IgD-negative memory B cell (primary cell): ENCODE measurements around the gene L2HGDH. TPM values are rescaled to one million over a fixed set of nuclear protein-coding genes. Genes with fewer than 3 reads are reported as not detected.

ENCODE experiments used
- H3K27ac Mint-ChIP-seq, 3 donors: one replicate each; pipeline ENCODE4 v1.8.0; 2020 to 2022; ENCODE audit warnings: mild to moderate bottlenecking in 3 of 3, mixed read lengths in 3 of 3, moderate library complexity in 1 of 3
- H3K27me3 Mint-ChIP-seq: one replicate; pipeline ENCODE4 v1.8.0; 2021; ENCODE audit warnings: mixed read lengths
- H3K36me3 Mint-ChIP-seq: one replicate; pipeline ENCODE4 v1.8.0; 2020; ENCODE audit warnings: mild to moderate bottlenecking, mixed read lengths
- H3K4me1 Mint-ChIP-seq, 3 donors: one replicate each; pipeline ENCODE4 v1.8.0; 2020 to 2022; ENCODE audit warnings: mixed read lengths in 3 of 3, mild to moderate bottlenecking in 1 of 3
- H3K4me3 Mint-ChIP-seq, 4 donors: one replicate each; pipeline ENCODE4 v1.8.0; 2020 to 2022; ENCODE audit warnings: mild to moderate bottlenecking in 4 of 4, mixed read lengths in 4 of 4, moderate library complexity in 3 of 4
- H3K9me3 Mint-ChIP-seq, 3 donors: one replicate each; pipeline ENCODE4 v1.8.0; 2020 to 2021; ENCODE audit warnings: mixed read lengths in 3 of 3, mild to moderate bottlenecking in 1 of 3
- polyA plus RNA-seq: library from polyadenylated mRNA; unstranded; fragments of 300-500 nt; fragmentation: Illumina TruSeq; gene quantifications from one replicate; pipeline ENCODE4 v1.2.3, GENCODE V29; 2021

The L2HGDH gene
- polyA plus RNA-seq, 1 donor from 2014 or later, result 2.0 TPM

- H3K9me3 Mint-ChIP-seq, result no peaks in the 10 kb centered on the region
- H3K36me3 Mint-ChIP-seq, result peaks cover 5% of the 10 kb centered on the region
- H3K4me1 Mint-ChIP-seq, result no peaks in the 10 kb centered on the region
- no peak overlapping the region for H3K27ac Mint-ChIP-seq
- H3K4me3 Mint-ChIP-seq, result no peak overlapping the region
- H3K27me3 Mint-ChIP-seq, result no peaks in the 10 kb centered on the region
Measured at GRCh38 chr14:50285861-50286260, 26.2 kb downstream of the L2HGDH start.

DNA sequence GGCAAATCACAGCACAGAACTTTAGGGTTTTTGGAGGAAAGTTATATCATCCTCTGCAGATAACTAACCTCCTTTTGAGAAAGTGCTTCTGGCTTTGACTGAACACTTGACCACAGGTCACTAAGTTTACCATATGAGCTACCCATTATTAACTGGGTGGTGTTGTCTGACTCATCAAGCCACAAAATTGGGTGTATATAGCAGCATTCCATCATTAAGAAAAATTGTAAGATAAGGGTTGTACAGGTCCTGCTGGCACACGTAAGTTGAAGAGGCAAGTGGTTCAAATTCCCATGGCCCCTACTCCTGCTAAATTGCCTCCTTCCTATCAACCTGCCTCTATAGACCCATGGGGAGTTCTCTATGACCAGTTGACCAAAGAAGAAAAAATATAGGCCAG is 39.5 kb downstream of the L2HGDH start:
- no peaks in the 10 kb centered on the region for H3K9me3 Mint-ChIP-seq
- no peaks in the 10 kb centered on the region for H3K27me3 Mint-ChIP-seq
- H3K36me3 Mint-ChIP-seq, result peaks cover 7% of the 10 kb centered on the region
- no peaks in the 10 kb centered on the region for H3K4me1 Mint-ChIP-seq
- no peak overlapping the region for H3K4me3 Mint-ChIP-seq
- H3K27ac Mint-ChIP-seq, result no peak overlapping the region

- Mint-ChIP-seq H3K27ac (no peak overlapping the region), H3K27me3 (no peaks in the 10 kb centered on the region), H3K36me3 (peaks cover 7% of the 10 kb centered on the region), H3K9me3 (no peaks in the 10 kb centered on the region), H3K4me3 (no peak overlapping the region), H3K4me1 (no peaks in the 10 kb centered on the region)
Measured at GRCh38 chr14:50270932-50271331, 41.1 kb downstream of the L2HGDH start.

- no peak overlapping the region for H3K27ac Mint-ChIP-seq
- H3K4me1 Mint-ChIP-seq, result peaks cover 2 to 4% (median 3%) of the 10 kb centered on the region in 3 donors
- H3K9me3 Mint-ChIP-seq, result no peaks in the 10 kb centered on the region
- H3K27me3 Mint-ChIP-seq, result no peaks in the 10 kb centered on the region
- no peak overlapping the region for H3K4me3 Mint-ChIP-seq
- no peaks in the 10 kb centered on the region for H3K36me3 Mint-ChIP-seq
Measured at GRCh38 chr14:50265029-50265428, 47.0 kb downstream of the L2HGDH start.

DNA sequence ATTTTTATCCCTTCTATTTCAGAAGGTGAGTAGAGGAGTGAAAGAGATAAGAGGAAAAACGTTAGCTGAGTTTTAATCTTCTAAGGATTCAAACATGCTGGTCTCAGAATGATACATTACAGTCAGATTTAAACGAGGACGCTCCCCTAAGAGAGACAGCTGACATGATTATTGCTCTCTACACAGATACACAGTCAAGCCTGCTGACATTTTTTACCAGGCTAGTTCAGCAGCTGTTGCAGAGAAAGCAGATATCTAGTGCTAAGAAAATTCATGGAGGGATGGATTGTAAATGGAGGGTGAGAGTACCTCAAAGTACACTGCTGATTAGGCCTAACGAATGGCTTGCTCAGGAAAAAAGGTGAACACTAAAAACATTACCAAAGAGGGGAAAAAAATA is 48.7 kb downstream of the L2HGDH start:
- Mint-ChIP-seq H3K27ac (no peak overlapping the region), H3K27me3 (no peaks in the 10 kb centered on the region), H3K4me1 (peaks cover 2 to 4% (median 3%) of the 10 kb centered on the region in 3 donors), H3K36me3 (no peaks in the 10 kb centered on the region), H3K4me3 (no peak overlapping the region), H3K9me3 (no peaks in the 10 kb centered on the region)

GRCh38 chr14:50262865-50263264 is 49.2 kb downstream of the L2HGDH start:
- Mint-ChIP-seq H3K4me1 (peaks cover 3 to 4% (median 3%) of the 10 kb centered on the region in 3 donors), H3K9me3 (no peaks in the 10 kb centered on the region), H3K4me3 (no peak overlapping the region), H3K36me3 (no peaks in the 10 kb centered on the region), H3K27ac (no peak overlapping the region), H3K27me3 (no peaks in the 10 kb centered on the region)

GRCh38 chr14:50260511-50260910 is 51.5 kb downstream of the L2HGDH start:
- Mint-ChIP-seq H3K36me3 (no peaks in the 10 kb centered on the region), H3K4me1 (peaks cover 3 to 6% (median 4%) of the 10 kb centered on the region in 3 donors), H3K9me3 (no peaks in the 10 kb centered on the region), H3K27ac (no peak overlapping the region), H3K27me3 (no peaks in the 10 kb centered on the region), H3K4me3 (no peak overlapping the region)

DNA sequence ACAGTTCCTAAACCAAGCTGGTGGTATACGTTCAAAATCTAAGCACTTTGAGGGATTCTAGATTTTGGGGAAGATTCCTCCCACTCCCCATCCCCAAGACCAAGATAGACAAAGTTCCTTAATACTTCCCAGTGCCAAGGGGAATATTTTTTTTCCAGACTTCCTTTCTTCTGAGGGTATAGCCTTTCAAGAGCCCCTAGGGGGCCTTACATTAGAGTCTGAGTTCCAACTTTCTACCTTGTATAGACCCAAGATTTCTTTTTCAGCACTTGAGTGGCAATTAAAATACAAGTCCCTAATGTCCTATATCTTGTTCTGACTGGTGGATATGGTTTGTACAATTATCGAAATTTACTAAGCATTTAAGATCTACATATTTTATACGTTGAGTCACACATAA is 52.0 kb downstream of the L2HGDH start:
- Mint-ChIP-seq H3K4me1 (peaks cover 3 to 6% (median 4%) of the 10 kb centered on the region in 3 donors), H3K36me3 (no peaks in the 10 kb centered on the region), H3K4me3 (no peak overlapping the region), H3K27me3 (no peaks in the 10 kb centered on the region), H3K9me3 (no peaks in the 10 kb centered on the region), H3K27ac (no peak overlapping the region)

DNA sequence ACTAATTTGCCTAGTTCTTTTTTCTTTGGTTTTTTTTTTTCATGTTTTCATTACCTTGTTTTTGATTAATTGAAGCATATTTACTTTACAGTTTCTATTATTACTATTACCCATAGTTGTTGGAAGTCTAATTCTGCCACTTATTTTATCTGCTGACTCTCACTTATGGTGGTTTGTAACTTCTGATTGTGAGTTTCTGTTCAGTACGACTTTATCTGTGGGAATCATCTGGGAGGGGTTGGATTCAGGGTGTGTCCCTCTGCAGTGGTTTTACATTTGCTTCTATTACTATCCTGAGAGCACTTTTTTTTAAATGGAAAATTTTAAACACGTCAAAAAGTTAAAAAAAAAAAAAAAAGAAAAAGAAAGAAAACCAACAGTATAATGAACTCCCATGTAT is 54.3 kb downstream of the L2HGDH start:
- H3K27ac Mint-ChIP-seq, result no peak overlapping the region

DNA sequence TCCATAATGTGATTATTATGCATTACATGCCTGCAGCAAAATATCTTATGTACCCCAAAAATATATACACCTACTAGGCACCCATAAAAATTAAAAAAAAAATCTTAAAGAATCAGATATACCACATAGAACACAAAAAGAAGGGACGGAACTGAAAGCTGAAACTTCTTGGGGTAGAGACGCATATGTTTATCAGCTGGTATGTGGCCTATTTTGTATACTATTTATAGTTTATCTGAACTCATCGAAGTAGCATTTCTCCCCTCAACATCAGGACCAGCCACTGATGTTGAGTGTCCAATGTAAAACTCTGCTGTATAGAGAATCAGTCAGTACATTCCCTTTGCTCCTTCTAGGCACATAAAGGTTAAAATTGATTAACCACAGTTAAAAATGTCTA is 57.8 kb downstream of the L2HGDH start:
- no peak overlapping the region for H3K4me3 Mint-ChIP-seq
- peaks cover 2 to 6% (median 2%) of the 10 kb centered on the region in 3 donors for H3K9me3 Mint-ChIP-seq
- no peaks in the 10 kb centered on the region for H3K27me3 Mint-ChIP-seq
- no peak overlapping the region for H3K27ac Mint-ChIP-seq
- H3K4me1 Mint-ChIP-seq, result peaks cover 0 to 4% (median 0%) of the 10 kb centered on the region in 3 donors
- H3K36me3 Mint-ChIP-seq, result peaks cover 9% of the 10 kb centered on the region

More for the DNA sequence above, 54.3 kb downstream of the L2HGDH start:
- Mint-ChIP-seq H3K36me3 (peaks cover 4% of the 10 kb centered on the region), H3K27me3 (no peaks in the 10 kb centered on the region), H3K9me3 (peaks cover 0 to 3% (median 0%) of the 10 kb centered on the region in 3 donors), H3K4me3 (no peak overlapping the region), H3K4me1 (peaks cover 3 to 6% (median 4%) of the 10 kb centered on the region in 3 donors)

DNA sequence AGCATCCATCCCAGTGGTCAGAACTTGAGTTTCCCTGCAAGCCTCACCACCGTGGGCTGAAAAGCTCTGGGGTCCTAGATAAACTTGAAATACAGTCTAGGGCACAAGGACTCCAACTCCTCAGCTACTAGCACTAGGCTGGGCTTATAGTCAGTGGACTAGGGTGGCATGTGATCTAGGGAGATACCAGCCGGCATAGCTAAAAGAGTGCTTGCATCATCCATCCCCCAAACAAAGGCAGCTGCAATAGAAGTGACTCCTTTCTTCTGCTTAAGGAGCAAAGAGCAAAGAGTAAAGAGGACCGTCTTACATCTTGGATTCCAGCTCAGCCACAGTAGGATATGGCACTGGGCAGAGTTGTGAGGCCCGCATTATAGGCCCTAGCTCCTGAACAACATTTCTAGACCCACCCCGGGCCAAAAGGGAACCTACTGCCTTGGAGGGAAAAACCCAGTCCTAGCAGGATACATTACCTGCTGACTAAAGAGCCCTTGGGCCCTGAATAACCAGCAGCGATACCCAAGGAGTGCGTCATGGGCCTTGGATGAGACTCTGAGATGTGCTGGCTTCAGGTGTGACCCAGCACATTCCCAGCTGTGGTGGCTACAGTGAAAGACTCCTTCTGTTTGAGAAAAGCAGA is 62.8 kb downstream of the L2HGDH start:
- H3K27me3 Mint-ChIP-seq, result no peaks in the 10 kb centered on the region
- H3K9me3 Mint-ChIP-seq, result peaks cover 2 to 6% (median 2%) of the 10 kb centered on the region in 3 donors
- H3K4me1 Mint-ChIP-seq, result no peaks in the 10 kb centered on the region
- no peak overlapping the region for H3K4me3 Mint-ChIP-seq
- H3K27ac Mint-ChIP-seq, result no peak overlapping the region
- H3K36me3 Mint-ChIP-seq, result peaks cover 13% of the 10 kb centered on the region

- no peaks in the 10 kb centered on the region for H3K4me1 Mint-ChIP-seq
- no peak overlapping the region for H3K4me3 Mint-ChIP-seq
- peaks cover 9% of the 10 kb centered on the region for H3K36me3 Mint-ChIP-seq
- H3K9me3 Mint-ChIP-seq, result peaks cover under 1 to 3% (median 2%) of the 10 kb centered on the region in 3 donors
- no peaks in the 10 kb centered on the region for H3K27me3 Mint-ChIP-seq
- H3K27ac Mint-ChIP-seq, result no peak overlapping the region
Measured at GRCh38 chr14:50247245-50247644, 64.8 kb downstream of the L2HGDH start.

DNA sequence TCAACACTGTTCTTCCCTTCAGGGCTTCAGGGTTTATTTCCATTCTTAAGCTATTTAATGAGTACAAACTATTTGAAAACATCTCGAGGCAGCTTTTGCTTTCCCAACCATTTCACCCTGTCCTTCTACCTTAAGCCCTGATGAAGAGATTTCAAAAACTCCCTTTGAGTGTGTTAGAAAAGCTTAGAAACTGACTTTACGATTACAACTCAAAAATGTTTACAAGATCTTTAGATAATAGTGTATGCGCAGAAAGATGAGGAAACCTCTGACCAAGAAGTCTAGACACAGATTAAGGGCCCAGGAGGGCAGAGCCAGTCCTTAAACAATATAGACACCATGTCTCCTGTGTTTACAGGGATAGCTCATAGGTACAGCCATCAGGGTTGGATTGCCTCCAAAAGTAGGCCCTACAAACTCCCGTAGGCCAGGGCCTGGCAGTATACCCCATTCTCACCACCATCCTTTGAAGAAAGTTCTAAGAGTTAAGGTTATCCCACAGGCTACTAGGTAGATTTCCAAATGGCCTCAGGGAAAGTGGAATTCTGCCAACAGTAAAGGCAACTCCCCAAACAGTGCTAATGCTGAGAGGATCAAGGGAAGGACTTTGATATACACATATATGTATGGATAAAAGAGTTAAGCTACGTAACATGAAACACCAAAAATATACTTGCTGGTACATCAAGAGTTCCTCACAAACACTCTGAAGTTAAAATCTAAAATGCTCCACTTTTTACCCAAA is 69.3 kb downstream of the L2HGDH start:
- Mint-ChIP-seq H3K4me3 (no peak overlapping the region), H3K27ac (no peak overlapping the region), H3K36me3 (no peaks in the 10 kb centered on the region), H3K27me3 (no peaks in the 10 kb centered on the region), H3K9me3 (no peaks in the 10 kb centered on the region), H3K4me1 (peaks cover 0 to 1% (median under 1%) of the 10 kb centered on the region in 3 donors)

- H3K9me3 Mint-ChIP-seq, result no peaks in the 10 kb centered on the region
- H3K4me3 Mint-ChIP-seq, result no peak overlapping the region
- no peaks in the 10 kb centered on the region for H3K27me3 Mint-ChIP-seq
- H3K27ac Mint-ChIP-seq, result no peak overlapping the region
- H3K36me3 Mint-ChIP-seq, result peaks cover 3% of the 10 kb centered on the region
- peaks cover 6 to 7% (median 6%) of the 10 kb centered on the region in 3 donors for H3K4me1 Mint-ChIP-seq
Measured at GRCh38 chr14:50242096-50242495, 69.9 kb downstream of the L2HGDH start.

- Mint-ChIP-seq H3K27ac (no peak overlapping the region), H3K27me3 (no peaks in the 10 kb centered on the region), H3K9me3 (peaks cover 0 to 2% (median 0%) of the 10 kb centered on the region in 3 donors), H3K4me1 (peaks cover 7 to 9% (median 7%) of the 10 kb centered on the region in 3 donors), H3K4me3 (peak overlapping the region in 3 of 4 donors; percentile 36 to 84 (median 40)), H3K36me3 (peaks cover 3% of the 10 kb centered on the region)
Measured at GRCh38 chr14:50237427-50237826, 74.6 kb downstream of the L2HGDH start.

DNA sequence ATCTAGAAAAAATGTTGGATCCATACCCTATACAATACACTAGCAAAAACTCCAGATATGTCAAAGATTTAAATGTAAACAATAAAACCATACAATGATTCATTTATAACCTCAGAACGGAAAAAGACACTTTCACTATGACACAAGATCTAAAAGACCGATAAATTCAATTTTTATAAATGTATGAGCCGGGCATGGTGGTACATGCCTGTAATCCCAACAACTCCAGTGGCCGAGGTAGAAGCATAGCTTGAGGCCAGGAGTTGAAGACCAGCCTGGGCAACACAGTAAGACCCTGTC is 78.1 kb downstream of the L2HGDH start:
- no peak overlapping the region for H3K27ac Mint-ChIP-seq
- H3K4me3 Mint-ChIP-seq, result peak overlapping the region in 1 of 4 donors; percentile 92

More for the DNA sequence above, 78.1 kb downstream of the L2HGDH start:
- H3K9me3 Mint-ChIP-seq, result peaks cover 0 to 2% (median 0%) of the 10 kb centered on the region in 3 donors
- H3K4me1 Mint-ChIP-seq, result peaks cover 12 to 31% (median 24%) of the 10 kb centered on the region in 3 donors
- peaks cover 3% of the 10 kb centered on the region for H3K36me3 Mint-ChIP-seq
- no peaks in the 10 kb centered on the region for H3K27me3 Mint-ChIP-seq
